NCI-H748 treated with DMSO at 0.1 percent for 48 hours (cell line): ENCODE data around the gene MACROH2A1.

ENCODE experiments used
- DNase-seq: peaks from one replicate; lab custom pipeline; 2025; lab: John Stamatoyannopoulos, UW

The MACROH2A1 gene

DNA sequence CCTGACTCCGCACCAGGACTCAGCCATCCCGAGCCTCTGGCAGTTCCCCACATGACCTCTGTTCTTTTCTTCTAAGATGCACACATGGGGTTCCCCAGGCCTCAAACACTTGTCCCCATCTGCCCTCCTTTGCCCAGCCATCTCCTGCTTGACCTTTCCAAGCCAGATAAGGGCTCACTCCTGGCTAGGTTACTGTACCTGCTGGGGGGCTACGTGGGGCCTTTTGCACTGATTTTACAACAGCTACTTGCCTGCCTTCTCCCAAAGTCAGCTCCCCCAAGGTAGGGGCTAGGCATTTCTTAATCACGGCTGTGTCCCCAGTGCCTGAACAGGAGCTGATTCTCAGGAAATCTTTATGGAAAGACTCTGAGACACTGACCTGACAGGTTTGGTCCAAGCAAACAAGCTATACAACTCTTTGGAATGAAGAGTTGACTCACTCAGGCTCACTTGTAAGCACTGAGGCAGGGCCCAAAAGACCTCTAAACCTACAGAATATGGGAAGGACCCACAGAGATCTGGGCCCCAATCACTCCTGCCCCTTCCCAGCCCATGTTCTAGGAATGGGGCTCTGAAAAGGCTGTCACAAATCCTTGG lies 2.5 kb downstream of the MACROH2A1 start:
- no peak for DNase-seq

DNA sequence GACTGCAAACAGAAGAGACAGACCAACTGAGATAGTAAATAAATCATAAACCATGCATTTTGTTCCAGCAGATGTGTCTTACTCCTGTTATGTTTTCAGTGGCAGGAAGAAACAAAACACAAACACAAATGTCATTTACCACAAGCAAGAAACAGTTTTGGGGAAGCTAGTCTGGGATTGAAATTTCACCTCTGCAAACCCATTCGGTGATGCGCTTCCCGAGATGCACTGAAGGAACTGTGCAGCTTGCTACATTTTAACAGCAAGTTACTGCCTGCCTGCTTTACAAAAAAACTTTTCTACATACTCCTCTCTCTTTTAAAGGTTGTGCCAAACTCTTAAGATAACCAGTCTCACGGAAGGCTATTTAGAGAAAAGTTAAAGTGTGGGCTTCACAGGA lies 3.2 kb downstream of the MACROH2A1 start:
- no peak for DNase-seq

DNA sequence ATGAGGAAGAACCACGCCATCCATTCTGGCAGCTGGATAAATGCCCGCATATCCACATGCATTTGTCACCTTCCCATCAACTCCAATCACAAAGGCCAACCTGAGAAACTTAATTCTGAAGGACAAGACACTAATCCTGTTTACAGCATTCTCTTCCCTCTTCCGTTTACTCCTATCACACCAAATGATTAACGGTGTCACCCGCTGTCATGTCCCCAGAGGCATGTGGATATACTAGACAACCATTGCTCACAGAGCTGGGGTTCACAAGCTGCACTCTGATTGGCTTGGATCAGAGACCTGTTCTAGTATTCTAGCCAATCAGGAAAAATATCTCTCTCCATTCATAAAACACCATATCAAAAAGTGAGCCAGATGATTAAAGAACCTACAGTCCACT lies 3.6 kb downstream of the MACROH2A1 start:
- no peak for DNase-seq

DNA sequence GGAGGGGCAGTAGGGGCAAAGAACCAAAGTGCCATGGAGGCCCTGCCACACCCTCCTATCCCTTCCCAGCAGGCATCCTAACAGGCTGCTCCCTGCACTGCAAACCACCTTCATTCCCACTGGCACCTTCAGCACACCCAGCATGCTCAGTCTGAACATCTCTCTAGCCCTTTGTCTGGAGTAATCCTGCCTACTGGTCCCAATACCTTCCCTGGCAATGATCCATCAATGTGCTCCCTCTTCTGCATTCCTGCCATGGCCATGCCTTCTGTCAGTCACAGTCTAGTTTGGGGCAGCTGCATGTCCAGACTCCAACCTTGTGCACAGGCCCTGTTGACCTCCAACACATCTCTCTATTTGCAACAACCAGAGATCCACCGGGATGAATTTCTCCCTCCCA lies 4.9 kb downstream of the MACROH2A1 start:
- no peak for DNase-seq

DNA sequence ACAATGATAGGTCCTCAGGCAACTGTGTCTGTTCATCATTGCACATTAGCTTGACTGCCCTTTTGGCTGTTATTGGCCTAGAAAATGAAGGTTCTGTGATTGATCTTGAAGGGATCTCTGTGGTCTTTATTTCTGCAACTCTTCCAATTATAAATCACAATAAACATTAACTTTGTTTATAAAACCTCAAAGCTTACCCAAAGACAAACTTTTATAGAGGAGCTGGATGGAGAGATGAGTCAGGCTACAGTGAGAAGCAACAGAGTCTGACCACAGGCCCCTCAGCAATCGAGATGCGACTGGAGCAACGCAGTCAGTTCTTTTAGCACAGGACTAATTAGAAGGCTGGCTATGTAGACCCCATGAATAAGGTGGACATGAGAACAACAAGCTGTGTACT lies 5.3 kb downstream of the MACROH2A1 start:
- no peak for DNase-seq

DNA sequence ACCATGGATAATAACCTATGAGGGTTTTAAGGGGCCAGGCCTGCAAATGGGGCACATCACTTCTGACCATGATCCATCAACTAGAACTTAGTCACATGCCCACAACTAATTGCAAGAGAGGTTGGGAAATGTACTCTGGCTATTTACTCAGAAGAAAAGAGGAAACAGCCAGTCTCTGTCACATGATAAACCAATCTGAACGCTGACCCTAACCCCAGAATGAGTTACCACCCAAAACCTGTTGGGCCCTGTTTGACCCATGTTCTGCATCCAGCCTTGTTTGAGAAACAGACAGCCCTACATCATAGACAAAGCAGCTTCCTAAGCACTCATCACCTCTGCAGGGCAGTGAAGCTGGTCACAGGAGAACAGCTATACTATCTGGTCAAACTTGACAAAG lies 5.8 kb downstream of the MACROH2A1 start:
- DNase-seq, result no peak

DNA sequence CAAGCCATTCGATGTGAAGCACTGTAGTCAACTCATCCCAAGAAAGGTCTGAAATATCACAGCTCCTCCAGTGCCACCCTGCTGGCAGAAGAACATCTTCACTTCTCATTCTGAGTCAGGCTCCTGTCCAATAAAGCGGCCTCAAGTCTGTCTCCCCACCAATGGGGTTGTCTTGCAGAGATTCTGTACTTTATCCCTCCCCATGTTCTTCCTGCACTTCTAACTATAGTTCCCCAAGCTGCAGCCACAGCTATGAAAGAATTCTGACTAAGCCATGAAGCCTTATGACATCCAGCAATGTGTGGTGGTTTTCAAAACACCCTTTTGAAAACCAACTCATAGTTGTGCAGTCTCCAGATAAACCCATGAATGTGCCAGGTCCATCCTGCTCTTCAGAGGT lies 6.8 kb downstream of the MACROH2A1 start:
- no peak for DNase-seq

DNA sequence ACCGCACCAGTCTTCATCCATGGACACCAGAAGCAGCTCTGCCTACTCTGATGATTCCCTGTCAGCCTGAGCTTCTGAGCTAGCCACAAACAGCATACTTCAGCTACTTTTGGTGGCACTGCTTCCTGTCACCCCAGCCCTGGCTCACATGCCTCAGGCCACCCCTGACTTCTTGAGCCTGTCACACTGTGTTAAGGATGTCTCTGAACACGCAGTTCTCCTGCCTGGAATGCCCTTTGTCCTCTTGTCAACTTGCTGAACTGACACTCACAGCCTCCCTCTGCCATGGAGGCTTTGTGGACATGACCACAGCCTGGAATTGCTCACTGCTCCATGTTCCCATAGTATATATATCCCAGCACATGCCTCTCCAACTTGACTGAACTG lies 7.2 kb downstream of the MACROH2A1 start:
- no peak for DNase-seq

DNA sequence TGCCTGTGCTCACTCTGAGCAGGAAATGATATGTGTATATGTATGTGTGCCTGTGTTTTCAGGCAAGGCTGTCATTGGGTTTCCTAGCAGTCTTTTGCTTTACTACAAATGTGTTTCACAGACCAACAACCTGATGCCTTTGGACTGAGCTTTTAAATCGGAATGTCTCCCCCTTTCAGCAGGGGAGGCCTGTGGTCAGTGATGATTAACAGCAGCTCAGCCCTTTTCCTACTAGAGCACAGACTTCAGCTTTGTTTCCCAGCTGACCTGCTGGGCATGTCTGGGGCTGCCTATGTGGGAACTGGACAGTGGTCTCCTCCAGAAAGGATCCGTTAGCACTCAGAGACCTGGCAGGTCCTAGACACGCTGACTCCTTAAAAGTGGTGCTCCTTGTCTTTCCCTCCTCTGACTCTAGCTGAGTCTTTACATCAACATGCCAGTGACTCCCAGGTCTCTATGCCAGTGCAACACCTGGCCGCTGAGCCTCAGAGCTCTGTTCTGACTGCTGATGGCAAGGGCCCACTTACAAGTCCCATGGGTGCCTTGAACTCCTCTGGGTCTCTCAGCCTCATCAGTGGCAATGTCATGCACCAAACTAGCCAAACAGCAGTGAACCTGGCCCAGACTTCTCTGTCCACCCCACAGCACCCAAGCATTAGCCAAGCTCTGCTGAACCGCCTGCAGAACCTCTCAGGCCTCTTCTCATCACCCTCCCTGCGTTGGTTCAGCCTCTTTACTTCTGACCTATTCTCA lies 7.7 kb downstream of the MACROH2A1 start:
- no peak for DNase-seq

DNA sequence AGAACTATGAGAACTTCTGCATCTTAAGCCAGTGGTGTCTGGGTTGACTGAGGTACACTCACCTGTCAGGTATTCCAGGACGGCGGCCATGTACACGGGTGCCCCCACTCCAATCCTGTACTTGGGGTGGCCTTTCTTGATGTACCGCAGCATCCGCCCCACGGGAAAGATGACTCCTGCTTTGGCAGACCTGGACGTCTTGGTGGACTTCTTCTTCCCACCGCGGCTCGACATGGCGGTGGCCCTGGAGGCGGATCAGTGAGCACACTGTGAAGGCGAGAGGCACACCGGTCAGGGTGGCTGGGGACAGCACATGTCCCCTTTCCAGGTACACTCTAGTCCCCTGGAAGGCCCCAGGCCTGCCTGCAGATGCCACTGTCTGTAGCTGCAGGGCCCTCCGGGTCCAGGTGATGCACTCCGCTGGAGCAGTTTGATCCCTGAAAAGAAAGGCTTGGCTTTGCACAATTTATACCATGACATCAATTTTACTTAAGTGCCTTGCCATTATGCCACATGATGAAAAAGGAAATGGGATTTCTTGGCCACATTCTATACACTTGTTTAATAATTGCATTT lies 10.1 kb downstream of the MACROH2A1 start:
- DNase-seq, result no peak

DNA sequence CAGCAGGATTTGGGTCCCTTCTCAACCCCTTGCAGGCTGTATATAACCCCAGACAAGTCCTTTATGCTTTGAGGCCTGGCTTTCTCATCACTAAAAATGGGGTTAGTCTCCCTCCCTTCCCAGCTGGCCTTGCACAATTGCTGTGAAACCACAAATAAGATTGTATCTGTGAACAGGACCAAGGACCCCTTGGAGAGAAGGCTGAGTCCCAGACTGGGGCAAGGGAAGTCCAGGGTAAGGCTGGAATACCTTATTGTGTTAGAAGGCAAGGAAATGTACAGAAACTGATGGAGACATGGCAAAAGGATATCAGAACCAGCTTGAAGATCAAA lies 11.4 kb downstream of the MACROH2A1 start:
- no peak for DNase-seq

DNA sequence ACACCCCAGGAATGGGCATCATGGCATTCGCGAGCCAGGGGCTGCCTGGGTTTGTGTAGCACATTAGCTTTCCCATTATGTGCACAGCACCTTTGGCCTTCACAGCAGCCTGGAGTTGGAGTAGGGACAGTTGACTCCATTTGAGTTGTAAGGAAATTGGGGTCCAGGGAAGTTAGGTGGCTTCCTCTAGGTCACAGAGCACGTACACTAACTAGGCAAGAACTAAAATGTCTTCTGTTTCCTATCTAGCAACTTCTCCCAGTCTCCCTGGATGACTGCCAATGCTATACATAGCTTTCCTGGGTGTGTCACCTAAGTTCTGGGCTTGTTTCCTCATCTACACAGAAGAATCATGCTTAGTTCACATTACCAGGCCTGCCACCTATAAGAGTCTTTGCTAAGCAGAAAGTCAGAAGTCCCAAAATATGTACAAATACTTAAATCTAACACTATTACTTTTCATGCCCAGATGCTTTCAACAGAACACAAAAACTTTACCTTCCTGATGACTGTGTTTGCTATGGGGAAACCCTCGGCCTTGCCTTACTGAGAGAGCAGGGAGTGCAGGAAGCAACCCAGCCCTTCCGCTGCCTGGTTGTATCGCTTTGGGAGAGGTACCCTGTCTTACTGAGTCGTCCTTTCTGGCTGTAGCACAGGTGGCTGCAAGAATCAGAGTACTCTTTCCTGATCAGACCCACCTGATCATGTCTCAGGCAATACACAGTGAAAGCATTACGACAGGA lies 12.0 kb downstream of the MACROH2A1 start:
- no peak for DNase-seq

DNA sequence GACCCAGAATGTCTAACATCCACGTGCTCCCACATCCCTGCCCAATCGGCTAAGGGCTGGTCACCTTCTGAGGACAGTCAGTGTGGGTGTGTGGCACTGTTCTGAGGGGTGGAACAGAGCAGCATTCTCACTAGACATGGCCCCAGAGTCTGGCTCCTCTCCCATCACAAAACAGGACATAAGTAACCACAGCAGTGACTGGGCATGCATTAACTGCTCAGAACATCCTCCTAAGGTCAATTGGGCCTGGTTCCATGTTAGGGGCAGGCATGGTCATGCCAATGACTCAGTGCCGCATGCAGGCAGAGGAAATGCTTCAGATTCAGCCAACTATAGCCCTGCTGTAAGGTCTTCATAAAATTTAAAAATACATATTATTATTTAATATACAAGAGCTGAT lies 12.9 kb downstream of the MACROH2A1 start:
- no peak for DNase-seq

DNA sequence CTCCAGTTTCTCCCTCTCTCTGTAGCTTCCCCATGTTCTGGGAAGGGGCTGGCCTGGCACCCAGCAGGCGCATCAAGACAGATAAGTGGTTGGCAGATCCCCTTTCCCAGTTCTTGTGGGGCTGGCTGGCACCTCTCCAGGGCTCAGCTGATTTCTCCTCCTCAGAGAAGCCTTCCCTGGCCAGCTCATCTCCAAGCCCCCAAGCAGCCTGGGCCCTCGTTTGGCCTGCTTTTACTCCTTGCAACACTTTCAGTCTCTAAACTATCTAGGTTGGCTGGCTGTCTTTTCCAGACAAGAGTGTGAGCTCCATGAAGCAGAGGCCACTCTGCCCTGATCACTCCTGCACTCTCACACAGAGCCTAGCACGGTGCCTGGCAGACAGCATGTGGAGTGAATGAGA lies 13.5 kb downstream of the MACROH2A1 start:
- no peak for DNase-seq

DNA sequence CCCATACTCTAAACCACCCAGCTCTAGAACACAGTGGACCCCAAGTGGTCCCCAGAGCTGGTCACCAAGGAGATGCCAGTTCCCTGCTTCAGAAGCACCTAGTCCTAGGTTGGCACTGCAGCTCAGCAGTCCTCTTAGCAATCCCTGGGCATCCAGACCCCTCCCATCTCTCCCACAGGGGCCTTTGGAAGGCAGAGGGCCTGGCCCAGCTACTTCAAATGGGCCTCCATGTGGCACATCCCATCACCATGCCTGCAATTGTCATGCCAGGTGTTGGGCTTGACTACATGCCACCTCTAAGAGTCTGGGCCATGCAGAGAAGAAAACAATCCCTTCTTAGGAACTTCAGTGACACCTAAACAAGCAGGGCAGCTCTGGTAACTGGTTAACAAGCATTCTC lies 14.1 kb downstream of the MACROH2A1 start:
- no peak for DNase-seq

DNA sequence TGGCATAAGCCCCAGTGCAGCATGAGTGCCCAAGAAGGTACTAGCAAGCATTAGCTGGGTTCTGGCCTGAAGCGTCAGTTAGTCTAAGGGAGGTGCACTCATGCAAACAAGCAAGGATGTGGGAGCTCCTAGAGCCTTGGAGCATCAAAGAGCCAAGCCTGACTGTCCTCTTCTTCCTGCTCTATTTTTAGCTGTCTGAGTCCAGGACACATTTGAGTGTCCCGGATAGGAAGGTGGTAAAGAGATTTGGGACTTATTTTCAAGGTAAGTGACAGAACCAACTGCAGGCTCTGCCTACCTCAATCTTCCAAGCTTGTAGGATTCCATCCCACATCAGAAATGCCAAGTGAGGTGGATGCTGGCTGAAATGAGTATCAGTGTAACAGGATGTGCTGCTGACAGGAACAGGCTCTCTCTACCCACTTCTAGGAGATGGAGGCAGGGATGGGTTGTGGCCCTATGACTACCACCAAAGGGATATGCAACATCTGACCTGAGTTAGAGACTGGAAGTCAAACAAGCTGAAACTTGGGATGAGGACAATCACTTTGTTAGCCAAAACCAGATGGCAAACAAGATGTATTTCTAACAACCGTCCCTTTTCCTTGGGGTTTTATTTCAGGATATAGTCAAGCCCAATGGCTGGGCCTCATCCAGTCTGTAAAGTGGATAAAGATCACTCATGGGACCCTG lies 15.1 kb downstream of the MACROH2A1 start:
- no peak for DNase-seq

DNA sequence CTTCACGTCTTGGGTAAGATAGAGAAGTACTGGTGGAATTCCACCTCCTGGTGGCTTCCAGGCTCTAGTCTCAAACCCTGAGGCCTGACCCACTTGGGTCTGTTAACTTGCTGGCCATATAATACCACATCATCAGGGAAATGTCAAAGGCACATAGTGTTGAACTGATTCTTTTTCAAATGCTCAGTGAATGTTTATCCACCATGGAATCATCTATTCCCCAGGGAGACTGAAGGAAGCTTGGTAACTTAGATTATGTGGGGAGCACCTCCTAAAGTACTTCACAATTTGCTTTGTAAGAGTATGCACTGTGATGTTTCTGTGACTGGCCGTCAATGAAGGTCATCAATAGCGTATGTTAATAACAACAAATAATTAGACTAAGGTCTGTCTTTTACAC lies 16.1 kb downstream of the MACROH2A1 start:
- no peak for DNase-seq

DNA sequence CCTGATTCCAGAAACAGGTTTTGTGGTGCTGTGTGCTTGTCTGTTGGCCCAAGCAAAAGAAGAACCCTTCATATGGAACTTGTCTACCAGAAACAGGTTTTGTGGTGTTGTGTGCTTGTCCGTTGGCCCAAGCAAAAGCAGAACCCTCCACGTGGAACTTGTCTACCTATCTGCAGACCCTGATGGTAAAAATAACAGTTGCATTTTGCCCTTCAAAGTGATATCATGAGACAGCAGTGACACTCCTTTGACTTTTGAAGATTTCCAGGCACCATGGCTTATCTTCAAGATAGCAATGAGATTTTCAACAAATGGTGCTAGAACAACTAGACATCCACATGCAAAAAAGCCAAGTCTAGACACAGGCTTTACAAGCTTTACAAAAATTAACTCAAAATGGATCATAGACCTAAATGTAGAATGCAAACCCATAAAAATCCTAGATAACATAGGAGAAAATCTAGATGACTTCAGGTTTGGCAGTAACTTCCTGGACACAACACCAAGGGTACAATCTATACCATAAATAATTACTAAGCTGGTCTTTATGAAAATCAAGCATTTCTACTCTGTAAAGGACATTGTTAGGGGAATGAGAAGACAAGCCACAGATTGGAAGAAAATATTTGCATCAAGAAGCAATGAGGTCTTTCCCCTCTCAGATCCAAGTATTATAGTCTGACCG lies 16.8 kb downstream of the MACROH2A1 start:
- no peak for DNase-seq

DNA sequence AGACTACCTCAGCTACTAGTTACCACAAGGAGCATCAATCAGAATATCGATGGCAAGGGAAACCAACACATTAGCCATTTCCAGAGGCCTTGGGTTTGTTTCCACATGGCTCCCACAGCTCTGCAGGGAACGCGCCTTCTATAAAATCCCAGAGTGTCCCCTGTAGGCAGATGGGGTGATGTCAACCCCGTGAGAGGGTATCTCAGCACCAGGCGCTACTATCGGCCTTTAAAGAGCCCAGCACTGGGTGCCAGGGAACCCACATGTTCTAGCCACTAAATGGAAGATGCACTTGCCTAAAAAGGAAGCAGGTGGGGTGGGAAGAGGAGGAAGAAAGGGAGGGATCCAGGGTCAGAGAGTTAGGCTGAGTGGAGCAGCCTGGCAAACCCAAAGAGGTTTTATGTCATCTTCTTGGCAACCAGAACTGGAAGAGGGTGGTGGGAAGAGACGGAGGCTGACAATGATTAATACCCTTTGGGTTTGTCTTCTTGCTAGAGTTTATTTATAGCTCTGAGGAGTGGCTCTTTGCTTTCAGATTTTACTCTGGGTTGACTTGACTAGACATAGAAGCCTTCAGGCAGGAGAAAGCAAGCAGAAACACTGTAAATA lies 19.9 kb downstream of the MACROH2A1 start:
- no peak for DNase-seq

DNA sequence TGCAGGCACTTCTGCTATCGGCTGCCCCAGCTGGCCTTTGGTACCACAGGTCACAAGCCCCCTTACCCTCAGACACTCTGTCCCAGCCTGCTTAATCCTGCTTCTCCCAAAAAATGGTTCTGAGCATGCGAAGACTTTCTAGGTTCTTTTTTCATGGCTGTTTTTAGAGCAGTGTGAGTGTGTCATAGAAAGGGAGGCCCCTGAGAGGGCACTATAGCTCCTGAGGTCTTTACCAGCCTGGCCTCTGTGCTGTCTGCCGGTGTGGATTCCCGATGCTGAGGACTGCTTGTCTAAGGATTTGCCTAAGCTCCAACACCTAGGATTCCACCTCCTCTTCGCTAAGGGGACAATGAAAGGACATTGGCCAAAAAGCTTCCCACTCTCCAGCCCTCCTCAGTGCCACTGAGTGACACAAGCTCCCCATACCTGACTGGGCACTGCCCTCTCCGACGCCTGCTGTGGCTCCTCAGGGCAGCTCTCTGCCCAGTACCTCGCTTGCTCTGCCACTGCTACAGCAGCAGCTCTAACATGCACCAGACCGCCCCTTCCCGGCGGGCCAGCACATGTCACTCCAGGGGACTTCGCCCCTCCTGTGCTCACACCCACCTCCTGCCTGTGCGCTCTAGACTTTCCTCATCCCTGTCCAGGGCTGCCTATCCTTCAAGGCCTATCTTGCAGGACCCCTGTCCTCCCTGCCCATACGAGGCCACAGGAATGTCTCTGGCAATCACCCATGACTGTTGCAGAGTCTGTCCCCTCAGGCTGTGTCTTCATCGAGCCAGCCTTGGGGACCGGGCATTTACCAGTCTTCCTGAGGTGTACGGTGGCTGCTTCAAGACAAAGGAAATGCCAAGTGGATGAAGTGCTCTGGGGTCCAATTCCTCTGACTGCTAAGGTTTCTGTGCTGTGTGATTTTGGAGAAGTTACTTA lies 21.0 kb downstream of the MACROH2A1 start:
- no peak for DNase-seq
